ENCODE measurements around the gene NOP53.

DNA sequence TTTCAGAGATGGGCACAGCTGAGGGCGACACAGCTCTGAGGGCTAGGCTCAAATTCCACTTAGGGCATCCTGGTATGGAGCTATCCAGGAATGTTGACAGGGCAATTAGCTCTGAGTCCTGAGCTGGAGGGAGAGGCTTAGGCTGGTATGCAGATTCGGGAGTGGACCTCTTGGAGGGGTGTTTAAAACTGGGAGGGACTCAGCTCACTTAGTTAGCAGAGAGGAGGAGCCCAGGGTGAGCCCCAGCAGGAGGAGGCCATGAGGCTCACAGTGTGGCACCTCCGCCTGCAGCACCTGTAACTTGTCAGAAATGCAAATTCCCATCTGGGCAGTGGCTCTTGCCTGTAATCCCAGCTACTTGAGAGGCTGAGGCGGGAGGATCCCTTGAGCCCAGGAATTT, 10.2 kb upstream of the NOP53 start:
- TF ChIP-seq POLR2A (IDR thresholded peaks at IDR 0.05) (no peak), POLR2AphosphoS5 (IDR thresholded peaks at IDR 0.05) (no peak)
- TF ChIP-seq, protein P1, sequence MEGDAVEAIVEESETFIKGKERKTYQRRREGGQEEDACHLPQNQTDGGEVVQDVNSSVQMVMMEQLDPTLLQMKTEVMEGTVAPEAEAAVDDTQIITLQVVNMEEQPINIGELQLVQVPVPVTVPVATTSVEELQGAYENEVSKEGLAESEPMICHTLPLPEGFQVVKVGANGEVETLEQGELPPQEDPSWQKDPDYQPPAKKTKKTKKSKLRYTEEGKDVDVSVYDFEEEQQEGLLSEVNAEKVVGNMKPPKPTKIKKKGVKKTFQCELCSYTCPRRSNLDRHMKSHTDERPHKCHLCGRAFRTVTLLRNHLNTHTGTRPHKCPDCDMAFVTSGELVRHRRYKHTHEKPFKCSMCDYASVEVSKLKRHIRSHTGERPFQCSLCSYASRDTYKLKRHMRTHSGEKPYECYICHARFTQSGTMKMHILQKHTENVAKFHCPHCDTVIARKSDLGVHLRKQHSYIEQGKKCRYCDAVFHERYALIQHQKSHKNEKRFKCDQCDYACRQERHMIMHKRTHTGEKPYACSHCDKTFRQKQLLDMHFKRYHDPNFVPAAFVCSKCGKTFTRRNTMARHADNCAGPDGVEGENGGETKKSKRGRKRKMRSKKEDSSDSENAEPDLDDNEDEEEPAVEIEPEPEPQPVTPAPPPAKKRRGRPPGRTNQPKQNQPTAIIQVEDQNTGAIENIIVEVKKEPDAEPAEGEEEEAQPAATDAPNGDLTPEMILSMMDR (IDR thresholded peaks at IDR 0.05), result no peak
